NCI-H2107 (cell line): Measurements from ENCODE around the gene SYT2.
"Not testable (repeated sequence)": the region's sequence is repeated elsewhere in the genome, so short reads cannot be mapped to it uniquely, and the experiment has no call there.

Experiments used
- DNase-seq: peaks from one replicate; lab custom pipeline; 2025; lab: John Stamatoyannopoulos, UW

Gene SYT2

DNA sequence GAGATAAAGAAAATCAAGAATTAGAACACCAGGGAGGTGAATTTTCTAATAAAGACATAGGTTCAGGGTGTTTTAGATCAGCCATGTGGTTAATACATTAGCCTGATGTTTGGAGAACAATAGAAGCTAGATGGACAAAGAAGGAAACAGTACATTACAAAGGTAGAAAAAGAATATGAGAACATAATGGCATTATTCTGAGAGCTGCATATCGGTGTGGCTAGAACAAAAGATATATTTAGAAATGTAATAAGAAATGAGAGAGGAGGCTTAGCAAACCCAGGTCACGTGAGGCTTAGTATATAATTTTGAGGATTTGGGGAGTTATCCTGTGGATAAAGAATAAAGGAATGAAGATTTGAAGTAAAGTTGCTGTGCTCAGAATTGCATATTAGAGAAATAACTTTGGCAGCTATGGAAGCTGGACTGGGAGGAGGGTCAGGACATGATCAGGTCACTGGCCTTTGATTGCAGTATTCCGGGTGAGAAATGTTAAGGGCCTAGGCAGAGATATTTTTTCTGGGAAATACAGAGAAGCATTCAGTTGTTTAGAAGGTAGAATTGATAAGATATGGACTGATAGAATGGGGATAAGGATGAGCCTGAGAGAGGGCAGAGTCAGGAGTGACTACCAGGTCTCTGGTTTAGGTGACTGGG lies 164.5 kb downstream of the SYT2 start:
- DNase-seq, result not testable (repeated sequence)

DNA sequence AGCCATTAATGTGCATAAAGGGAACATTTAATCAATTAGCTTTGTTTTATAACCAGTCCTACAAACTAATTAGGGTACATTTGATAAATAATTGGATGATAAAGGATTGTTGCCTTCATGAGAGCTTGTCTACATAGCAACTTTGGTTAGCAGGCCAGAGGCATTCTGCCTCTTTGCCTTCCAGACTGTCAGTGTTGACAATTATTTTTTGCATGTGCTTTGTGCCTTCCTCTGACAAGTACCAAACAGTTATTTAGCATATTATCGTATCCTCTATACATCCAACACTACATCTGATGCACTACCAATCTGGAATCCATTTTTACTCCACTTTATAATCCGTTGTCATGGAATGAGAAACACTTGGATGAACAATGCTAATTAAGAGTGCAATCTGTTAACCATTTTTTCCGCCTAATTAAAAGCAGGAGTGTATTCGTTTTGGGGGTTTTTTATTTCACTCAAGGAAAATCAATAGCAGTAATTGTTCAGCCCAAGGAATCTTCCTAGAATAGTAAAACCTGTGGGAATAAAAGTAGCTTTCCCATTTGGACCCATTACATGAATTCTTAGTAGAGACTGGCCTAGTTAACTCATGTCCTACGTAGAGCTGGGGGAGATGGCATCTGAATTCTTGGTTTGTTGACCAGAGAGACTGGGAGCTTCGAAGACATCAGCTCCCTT lies 165.3 kb downstream of the SYT2 start:
- DNase-seq, result not testable (repeated sequence)

DNA sequence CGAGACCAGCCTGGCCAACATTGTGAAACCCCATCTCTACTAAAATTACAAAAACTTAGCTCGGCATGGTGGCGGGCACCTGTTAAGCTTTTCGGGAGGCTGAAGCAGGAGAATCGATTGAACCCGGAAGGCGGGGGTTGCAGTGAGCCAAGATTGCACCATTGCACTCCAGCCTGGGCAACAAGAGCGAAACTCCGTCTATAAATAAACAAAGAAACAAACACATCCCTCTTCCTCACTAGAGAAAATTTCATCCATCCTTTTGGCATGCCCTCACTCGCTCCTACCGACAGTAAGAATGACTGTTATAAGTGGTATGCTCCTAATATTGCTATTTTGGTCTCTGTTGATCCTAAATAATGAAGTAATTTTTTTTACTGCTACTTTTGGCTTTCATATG lies 166.7 kb downstream of the SYT2 start:
- not testable (repeated sequence) for DNase-seq

DNA sequence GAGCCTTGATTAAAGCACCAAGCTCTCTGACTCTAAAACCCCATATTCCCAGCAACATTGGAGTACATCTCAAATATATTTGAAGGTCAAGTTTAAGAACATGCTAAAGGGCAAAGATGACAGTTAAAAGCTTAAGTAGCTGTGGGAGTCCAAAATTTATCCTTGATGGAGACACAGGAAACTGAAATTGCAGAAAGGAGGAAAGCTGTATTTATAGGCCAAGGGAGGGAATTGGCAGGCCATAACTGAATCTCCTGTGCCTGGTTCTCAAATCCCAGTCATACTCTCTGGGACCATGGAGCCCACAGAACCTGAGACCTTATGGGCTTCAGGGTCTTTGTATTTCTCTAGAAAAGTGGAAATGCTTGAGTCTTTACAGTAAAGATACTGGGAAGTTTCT lies 167.8 kb downstream of the SYT2 start:
- DNase-seq, result not testable (repeated sequence)

DNA sequence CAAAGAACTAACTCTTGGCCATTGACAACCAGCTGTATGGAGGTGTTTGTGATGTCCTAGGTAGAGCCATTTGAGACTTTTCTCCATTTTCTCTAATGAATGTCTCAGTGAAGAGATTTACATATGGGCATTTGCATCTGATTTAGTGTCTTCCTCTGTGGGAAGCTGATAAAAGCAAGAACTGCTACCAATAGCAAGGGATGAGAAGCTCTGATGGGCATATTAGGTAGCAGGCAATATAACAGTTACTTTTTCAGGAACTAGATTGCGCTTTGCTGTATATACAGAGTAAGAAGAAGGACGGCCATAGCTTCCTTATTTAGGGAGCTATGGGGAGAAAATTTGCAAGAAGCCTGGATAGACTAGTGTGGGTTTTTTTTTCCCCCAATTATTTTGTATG lies 169.4 kb downstream of the SYT2 start:
- not testable (repeated sequence) for DNase-seq
